ENCODE data around the gene TPT1.
"Not testable (repeated sequence)": the region's sequence is repeated elsewhere in the genome, so short reads cannot be mapped to it uniquely, and the experiment has no call there.

Gene TPT1

DNA sequence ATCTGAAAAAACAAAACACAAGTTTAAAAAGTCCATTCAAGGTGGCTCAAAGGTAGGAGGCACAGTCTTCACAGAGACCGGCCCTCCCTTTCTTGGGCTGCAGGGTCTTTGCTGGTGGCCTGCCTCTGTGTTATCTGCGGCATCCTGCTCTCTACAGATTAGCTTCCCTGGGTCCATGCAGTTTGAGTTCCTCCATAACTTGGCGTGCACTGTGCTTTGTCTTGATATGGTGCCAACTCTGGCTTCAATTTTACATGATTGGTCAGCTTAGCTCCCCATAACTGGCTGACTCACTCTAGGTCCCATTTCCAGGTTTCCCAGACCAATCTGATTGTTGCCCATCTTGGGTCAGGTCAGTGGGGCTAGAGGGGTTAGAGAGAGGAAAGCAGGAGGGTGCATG lies 41.8 kb downstream of the TPT1 start:
- no peak for DNase-seq

DNA sequence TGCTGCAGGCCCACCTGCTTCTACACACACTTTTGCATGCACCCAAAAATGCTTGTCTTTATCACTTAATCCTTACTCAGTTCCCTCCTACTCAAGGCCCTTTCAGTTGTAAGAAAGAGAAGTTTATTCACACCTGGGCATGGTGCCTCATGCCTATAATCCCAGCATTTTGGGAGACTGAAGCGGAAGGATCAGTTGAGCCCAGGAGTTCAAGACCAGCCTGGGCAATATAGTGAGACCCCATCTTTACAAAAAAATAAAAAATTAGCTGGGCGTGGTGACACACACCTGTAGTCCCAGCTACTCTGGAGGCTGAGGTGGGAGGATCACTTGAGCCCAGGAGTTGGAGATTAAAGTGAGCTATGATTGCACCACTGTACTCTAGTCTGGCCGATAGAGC lies 42.4 kb downstream of the TPT1 start:
- DNase-seq, result not testable (repeated sequence)

DNA sequence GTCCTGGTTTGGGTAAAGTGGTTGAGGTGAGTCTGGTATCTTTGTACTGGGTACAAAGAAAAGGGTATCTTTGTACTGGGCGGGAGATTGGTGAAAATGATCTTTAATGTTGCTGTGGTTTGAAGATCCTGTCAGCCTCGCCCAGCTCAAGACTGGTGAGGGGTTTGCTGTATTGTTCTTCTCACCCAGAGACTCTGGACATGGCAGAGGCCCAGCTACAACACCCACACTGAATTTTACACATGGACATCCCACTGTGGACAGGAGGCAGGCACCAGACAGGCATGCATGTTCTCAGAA lies 42.8 kb downstream of the TPT1 start:
- DNase-seq, result no peak

DNA sequence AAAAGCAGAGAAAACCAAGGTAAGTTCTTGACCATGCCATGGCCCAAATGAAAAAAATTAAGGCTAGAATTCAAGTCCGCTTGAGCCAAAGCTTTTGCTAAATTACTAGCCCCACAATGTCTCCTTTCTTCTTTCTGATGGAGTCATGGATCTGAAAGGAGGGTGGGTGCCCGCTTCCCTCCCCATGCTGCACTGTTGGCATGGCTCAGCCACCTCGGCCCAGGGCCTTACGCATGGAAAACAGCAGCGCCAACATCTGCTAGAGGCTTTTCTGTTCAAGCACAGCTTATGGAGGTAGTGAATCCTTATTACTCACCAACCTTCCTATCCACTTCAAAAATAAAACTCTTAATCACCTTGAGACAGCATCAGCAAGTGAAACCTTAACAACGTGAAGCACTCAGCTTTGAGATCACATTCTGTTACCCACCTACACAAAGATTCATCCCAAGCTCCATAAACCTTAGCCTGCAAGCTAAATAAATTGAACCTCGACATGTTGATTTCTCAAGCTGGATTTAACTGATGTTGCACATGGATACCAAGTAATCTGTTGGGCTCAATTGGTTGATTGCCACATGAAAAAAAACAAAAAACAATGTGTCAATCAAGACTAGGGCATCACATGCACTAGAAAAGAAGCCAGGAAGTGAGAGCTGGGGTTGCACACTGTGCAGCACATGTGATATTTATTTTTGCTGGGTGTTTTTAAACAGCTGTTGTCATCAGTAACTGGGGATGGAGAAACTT lies 43.4 kb downstream of the TPT1 start:
- DNase-seq, result no peak

DNA sequence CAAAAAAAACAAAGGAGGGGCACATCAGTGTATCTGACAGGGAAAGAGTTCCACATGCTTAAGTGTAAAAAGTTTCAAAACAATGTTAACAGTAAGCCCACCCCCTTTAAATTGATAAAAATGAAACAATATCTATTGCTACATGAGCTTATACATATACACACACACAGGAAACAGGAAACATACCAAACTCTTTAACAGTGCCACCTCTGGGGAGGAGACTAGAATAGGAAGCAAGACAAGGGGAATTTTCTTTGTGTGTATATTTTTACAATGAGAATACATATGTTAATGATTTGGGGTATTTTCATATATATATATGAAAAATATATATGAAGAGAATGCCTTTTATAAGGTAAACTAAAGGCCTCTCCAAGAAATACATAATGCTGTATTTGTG lies 44.7 kb downstream of the TPT1 start:
- DNase-seq, result no peak

DNA sequence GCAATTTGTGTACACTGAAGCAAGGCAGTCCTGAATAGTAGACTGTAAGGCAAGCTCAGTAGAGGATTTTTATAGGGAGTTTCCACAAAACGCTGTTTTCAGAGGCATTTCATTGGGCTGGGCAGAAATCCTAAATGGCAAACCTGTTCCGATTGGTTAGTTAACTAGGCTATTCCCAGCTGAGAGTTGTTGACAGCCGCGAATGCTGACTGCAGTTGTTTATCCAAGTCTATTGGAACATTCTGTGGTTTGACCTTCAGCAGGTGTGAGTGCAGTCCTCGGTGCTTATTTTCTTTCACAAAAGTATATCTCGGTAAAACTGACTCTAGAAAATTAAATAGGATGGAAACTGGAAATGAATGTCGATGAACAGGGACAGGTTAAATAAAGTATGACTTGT lies 45.4 kb downstream of the TPT1 start:
- DNase-seq, result no peak

DNA sequence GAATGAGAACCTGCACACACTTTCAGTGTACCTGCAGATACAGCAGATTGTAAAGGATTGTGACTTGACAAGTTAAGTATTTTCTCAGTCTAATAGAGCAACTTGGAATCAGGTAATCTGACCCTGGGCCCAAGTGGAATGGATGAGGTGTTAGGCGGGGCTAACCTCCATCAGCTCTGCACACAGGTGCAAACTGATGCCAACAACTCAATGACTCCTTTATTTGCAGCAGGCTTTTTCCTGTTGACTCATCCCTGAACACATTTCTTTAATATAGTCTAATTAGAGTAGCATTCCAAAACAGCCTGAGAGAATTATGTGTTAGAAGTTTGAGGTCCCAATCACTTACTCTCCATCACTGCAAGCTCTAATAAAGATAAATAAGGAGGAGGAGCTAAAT lies 48.8 kb downstream of the TPT1 start:
- no peak for DNase-seq

DNA sequence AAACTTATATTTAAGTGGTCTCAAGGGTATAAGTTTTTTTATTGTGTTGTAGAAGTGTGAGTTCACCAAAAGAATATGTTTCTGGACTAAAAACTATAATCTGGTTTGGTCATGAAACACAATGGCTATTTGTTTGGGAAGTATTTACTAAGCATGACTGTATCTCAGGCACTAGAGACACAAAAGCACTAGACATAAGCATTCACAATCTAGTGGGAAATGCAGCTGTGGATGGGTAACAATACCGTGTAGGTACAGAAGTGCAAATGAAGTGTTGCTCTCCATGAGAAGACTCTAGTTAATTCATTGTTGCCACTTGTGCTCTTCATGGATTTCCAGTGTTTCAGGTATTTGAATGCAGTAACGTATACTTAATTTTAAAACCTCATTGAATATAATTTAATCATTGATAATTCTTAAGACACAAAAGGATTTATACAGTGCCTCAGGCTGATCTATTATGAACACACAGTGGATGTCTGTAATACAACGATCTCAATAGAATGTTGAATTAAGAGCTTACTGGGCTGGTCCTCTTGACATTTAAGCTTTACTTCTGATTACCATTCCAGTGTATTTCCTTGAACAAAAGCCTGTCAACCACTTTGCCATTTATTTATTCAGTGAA lies 50.9 kb downstream of the TPT1 start:
- DNase-seq, result no peak

Data from NCI-H524 treated with DMSO at 0.1 percent for 48 hours (cell line).